ENCODE measurements around the gene CTTN. TPM values are rescaled to one million over a fixed set of nuclear protein-coding genes. Genes with fewer than 3 reads are reported as not detected.

The CTTN gene
- total and polyA plus RNA-seq, 2 of the 13 experiments (the other 11 are each of a cell fraction or from before 2014, with no cell fraction given), result 84.4 to 114 TPM

DNA sequence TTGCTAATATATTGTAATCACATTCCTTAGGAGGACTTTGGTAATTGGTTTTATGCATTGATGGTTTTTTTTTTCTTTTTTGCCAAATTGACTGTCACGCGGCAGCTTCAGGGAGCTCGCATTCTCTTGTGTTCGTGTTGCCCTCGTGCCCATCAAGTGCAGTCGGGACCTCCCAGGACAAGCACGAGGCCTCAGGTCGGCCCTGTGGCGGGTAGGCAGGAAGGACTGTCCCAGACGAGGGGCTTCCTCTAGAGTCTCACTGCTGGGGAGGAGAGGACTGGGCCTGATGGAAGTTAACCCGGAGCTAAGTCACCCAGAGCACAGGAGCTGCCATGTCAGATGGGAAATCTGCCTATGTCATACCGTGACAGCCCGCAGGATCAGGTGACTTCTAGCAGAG lies 37.0 kb downstream of the CTTN start:
- ATAC-seq (no peak), DNase-seq (ENCODE audit: low spot score) (no peak), FAIRE-seq (no peak)
- in situ Hi-C loops (cut with HindIII; ENCODE audit: extremely low pct_ligation_motif_present, low pct_unique_long_range_greater_than_20kb) (no loop called here), intact Hi-C loops (cut with micrococcal nuclease; ENCODE audit: unreplicated experiment) (no loop called here)
- Histone ChIP-seq H4K20me1 (ENCODE audit: insufficient read depth, low read length) (peaks cover 4% of the 10 kb centered on the region; the same call in 1 of the 2 replicates), H3K4me2 (ENCODE audit: low read depth, low read length) (no peak overlapping the region), H3K79me2 (ENCODE audit: insufficient read depth, low read length) (no peaks in the 10 kb centered on the region), H2AFZ (ENCODE audit: low read length) (no peak overlapping the region), H3K36me3 (replicated peaks in 1 of 2; ENCODE audit: control insufficient read depth in 1 of 2, insufficient read depth in 2 of 2, low read length in 2 of 2) (peaks cover 48 to 72% of the 10 kb centered on the region in 2 experiments; a peak in 4 of 5 replicates), H3K4me3 (replicated peaks in 1 of 3; ENCODE audit: insufficient read depth in 1 of 3, low read depth in 2 of 3, low read length in 3 of 3) (no peak overlapping the region), H3K4me1 (ENCODE audit: insufficient read depth, low read length) (no peaks in the 10 kb centered on the region), H3K9ac (ENCODE audit: insufficient read depth, low read depth, low read length) (no peak overlapping the region), H3K9me3 (ENCODE audit: low read length) (no peaks in the 10 kb centered on the region), H3K27ac (ENCODE audit: extremely low read length, insufficient read depth, low read length) (no peak overlapping the region), H3K27me3 (ENCODE audit: control insufficient read depth in 1 of 2, insufficient read depth in 2 of 2, low read length in 2 of 2) (no peaks in the 10 kb centered on the region; a peak in 1 of 5 replicates)
- WGBS (ENCODE audit: low lambda C conversion rate), result 96% methylated on average over 13 of the region's 13 CpGs
- BruUV-seq (replicated peaks), result TSS peak; percentile 82
- ChIA-PET POLR2A (no interaction called here), CTCF (ENCODE audit: low intra/inter-chr PET ratio, low total read pairs) (no interaction called here)
- TF ChIP-seq, protein P1, sequence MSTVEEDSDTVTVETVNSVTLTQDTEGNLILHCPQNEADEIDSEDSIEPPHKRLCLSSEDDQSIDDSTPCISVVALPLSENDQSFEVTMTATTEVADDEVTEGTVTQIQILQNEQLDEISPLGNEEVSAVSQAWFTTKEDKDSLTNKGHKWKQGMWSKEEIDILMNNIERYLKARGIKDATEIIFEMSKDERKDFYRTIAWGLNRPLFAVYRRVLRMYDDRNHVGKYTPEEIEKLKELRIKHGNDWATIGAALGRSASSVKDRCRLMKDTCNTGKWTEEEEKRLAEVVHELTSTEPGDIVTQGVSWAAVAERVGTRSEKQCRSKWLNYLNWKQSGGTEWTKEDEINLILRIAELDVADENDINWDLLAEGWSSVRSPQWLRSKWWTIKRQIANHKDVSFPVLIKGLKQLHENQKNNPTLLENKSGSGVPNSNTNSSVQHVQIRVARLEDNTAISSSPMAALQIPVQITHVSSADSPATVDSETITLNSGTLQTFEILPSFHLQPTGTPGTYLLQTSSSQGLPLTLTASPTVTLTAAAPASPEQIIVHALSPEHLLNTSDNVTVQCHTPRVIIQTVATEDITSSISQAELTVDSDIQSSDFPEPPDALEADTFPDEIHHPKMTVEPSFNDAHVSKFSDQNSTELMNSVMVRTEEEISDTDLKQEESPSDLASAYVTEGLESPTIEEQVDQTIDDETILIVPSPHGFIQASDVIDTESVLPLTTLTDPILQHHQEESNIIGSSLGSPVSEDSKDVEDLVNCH (CRISPR knock-in tag; IDR thresholded peaks at IDR 0.05), result no peak
- TF ChIP-seq TMF1 (CRISPR knock-in tag; IDR thresholded peaks at IDR 0.05; ENCODE audit: low read depth) (no peak), NFRKB (IDR thresholded peaks at IDR 0.05) (no peak), ZSCAN21 (CRISPR knock-in tag; IDR thresholded peaks at IDR 0.05; ENCODE audit: borderline replicate concordance) (no peak), ZNF20 (CRISPR knock-in tag; IDR thresholded peaks at IDR 0.05) (no peak), TCF7 (IDR thresholded peaks at IDR 0.05; ENCODE audit: low read depth) (no peak), ZNF572 (CRISPR knock-in tag; IDR thresholded peaks at IDR 0.05) (no peak), GMEB1 (CRISPR knock-in tag; IDR thresholded peaks at IDR 0.05; ENCODE audit: borderline replicate concordance) (no peak), KAT7 (CRISPR knock-in tag; IDR thresholded peaks at IDR 0.05; ENCODE audit: borderline replicate concordance) (no peak), CBX5 (CRISPR knock-in tag; IDR thresholded peaks at IDR 0.05; ENCODE audit: borderline replicate concordance) (no peak), ZFP91 (CRISPR knock-in tag; IDR thresholded peaks at IDR 0.05; ENCODE audit: borderline replicate concordance) (no peak), NCOR1 (IDR thresholded peaks at IDR 0.05; ENCODE audit: borderline replicate concordance, low read length) (no peak), KDM3A (CRISPR knock-in tag; IDR thresholded peaks at IDR 0.05; ENCODE audit: low read depth) (no peak), AHR (CRISPR knock-in tag; IDR thresholded peaks at IDR 0.05) (no peak), HNRNPH1 (optimal IDR thresholded peaks at IDR 0.05; ENCODE audit: low read depth, low read length) (no peak)
- TF ChIP-seq, protein P2, sequence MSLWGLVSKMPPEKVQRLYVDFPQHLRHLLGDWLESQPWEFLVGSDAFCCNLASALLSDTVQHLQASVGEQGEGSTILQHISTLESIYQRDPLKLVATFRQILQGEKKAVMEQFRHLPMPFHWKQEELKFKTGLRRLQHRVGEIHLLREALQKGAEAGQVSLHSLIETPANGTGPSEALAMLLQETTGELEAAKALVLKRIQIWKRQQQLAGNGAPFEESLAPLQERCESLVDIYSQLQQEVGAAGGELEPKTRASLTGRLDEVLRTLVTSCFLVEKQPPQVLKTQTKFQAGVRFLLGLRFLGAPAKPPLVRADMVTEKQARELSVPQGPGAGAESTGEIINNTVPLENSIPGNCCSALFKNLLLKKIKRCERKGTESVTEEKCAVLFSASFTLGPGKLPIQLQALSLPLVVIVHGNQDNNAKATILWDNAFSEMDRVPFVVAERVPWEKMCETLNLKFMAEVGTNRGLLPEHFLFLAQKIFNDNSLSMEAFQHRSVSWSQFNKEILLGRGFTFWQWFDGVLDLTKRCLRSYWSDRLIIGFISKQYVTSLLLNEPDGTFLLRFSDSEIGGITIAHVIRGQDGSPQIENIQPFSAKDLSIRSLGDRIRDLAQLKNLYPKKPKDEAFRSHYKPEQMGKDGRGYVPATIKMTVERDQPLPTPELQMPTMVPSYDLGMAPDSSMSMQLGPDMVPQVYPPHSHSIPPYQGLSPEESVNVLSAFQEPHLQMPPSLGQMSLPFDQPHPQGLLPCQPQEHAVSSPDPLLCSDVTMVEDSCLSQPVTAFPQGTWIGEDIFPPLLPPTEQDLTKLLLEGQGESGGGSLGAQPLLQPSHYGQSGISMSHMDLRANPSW (CRISPR knock-in tag; IDR thresholded peaks at IDR 0.05; ENCODE audit: borderline replicate concordance), result no peak
- TF ChIP-seq, protein P3, sequence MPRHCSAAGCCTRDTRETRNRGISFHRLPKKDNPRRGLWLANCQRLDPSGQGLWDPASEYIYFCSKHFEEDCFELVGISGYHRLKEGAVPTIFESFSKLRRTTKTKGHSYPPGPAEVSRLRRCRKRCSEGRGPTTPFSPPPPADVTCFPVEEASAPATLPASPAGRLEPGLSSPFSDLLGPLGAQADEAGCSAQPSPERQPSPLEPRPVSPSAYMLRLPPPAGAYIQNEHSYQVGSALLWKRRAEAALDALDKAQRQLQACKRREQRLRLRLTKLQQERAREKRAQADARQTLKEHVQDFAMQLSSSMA (CRISPR knock-in tag; IDR thresholded peaks at IDR 0.05), result no peak

All from HepG2 (cell line).